HG03457 (cell line): ENCODE data around the gene CENATAC.
"Not testable (repeated sequence)": the region's sequence is repeated elsewhere in the genome, so short reads cannot be mapped to it uniquely, and the experiment has no call there.

Source experiments
- ATAC-seq: cut with Tn5 transposase; IDR thresholded peaks from one replicate; pipeline ENCODE4 v1.9.1; 2021; ENCODE audit warnings: moderate number of reproducible peaks; ENCODE audit not compliant: unreplicated experiment

The CENATAC gene

GRCh38 chr11:119051440-119052162, 53.7 kb downstream of the CENATAC start:
- ATAC-seq, result peak; percentile 52

- ATAC-seq, result no peak
Measured at GRCh38 chr11:119052163-119052814, 54.4 kb downstream of the CENATAC start.

- ATAC-seq, result no peak
Measured at GRCh38 chr11:119054418-119054817, 56.5 kb downstream of the CENATAC start.

- ATAC-seq, result no peak
Measured at GRCh38 chr11:119055901-119056300, 58.0 kb downstream of the CENATAC start.

GRCh38 chr11:119056421-119056999, 58.6 kb downstream of the CENATAC start:
- ATAC-seq, result peak; percentile 11

- ATAC-seq, result peak; percentile 86
Measured at GRCh38 chr11:119057000-119057769, 59.2 kb downstream of the CENATAC start, which contains the start of gene HYOU1. Gene HYOU1 (minus strand): TSS chr11:119057205. CDS start chr11:119056160, 1,045 bp downstream.

- ATAC-seq, result not testable (repeated sequence)
Measured at GRCh38 chr11:119059128-119059527, 61.2 kb downstream of the CENATAC start.

GRCh38 chr11:119061256-119061655, 63.3 kb downstream of the CENATAC start:
- no peak for ATAC-seq

- no peak for ATAC-seq
Measured at GRCh38 chr11:119062779-119063178, 64.8 kb downstream of the CENATAC start.

- no peak for ATAC-seq
Measured at GRCh38 chr11:119065369-119065768, 67.4 kb downstream of the CENATAC start.
